ENCODE data around the gene GABRD. TPM values are rescaled to one million over a fixed set of nuclear protein-coding genes. Genes with fewer than 3 reads are reported as not detected.

Gene GABRD
- total and polyA plus RNA-seq, 2 experiments from 2014 or later: 2.1 to 5.1 TPM

DNA sequence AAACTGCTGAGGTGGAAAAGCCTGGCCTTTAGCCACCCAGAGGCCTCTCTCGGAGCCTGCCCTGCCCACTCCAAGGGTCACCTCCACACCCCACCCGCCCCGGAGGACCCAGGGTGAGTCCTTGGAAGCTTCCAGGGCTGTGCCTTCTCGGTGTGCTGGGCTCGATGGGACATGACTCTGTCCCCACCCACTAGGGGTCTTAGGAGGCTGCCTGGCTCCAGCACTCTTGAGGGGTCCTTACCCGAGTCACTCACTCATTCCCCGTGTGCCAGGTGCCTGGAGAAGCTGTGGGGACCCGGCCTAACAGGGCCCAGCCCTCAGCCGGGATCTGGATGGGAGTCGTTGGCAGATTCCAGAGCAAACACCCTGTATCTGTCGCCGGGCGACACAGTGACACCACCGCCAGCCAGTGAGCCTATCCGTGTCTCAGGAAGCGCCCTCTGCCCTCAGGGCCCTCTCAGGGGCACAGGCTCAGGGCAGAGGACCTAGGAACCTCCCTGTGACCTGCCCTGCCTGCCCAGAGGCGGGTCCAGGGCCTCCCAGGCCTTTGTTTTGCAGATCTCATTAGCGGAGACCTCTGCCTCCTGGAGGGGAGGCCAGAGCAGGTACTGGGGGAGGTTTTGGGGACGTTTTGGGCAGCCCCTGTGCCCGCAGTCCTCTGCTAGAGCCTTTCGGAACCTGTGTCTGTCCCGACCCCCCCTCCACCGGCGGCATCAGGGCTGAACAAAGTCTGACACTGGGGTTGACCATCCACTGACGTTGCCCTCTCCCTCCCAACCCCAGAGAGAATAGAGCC is 28.0 kb downstream of the GABRD start:
- TF ChIP-seq, protein P1, sequence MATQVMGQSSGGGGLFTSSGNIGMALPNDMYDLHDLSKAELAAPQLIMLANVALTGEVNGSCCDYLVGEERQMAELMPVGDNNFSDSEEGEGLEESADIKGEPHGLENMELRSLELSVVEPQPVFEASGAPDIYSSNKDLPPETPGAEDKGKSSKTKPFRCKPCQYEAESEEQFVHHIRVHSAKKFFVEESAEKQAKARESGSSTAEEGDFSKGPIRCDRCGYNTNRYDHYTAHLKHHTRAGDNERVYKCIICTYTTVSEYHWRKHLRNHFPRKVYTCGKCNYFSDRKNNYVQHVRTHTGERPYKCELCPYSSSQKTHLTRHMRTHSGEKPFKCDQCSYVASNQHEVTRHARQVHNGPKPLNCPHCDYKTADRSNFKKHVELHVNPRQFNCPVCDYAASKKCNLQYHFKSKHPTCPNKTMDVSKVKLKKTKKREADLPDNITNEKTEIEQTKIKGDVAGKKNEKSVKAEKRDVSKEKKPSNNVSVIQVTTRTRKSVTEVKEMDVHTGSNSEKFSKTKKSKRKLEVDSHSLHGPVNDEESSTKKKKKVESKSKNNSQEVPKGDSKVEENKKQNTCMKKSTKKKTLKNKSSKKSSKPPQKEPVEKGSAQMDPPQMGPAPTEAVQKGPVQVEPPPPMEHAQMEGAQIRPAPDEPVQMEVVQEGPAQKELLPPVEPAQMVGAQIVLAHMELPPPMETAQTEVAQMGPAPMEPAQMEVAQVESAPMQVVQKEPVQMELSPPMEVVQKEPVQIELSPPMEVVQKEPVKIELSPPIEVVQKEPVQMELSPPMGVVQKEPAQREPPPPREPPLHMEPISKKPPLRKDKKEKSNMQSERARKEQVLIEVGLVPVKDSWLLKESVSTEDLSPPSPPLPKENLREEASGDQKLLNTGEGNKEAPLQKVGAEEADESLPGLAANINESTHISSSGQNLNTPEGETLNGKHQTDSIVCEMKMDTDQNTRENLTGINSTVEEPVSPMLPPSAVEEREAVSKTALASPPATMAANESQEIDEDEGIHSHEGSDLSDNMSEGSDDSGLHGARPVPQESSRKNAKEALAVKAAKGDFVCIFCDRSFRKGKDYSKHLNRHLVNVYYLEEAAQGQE (IDR thresholded peaks at IDR 0.05; ENCODE audit: unreplicated experiment): no peak
- no peak for TF ChIP-seq POLR2AphosphoS5 (IDR thresholded peaks at IDR 0.05; ENCODE audit: low read depth)
- TF ChIP-seq NANOG (IDR thresholded peaks at IDR 0.05; ENCODE audit: borderline replicate concordance): no peak
- no peak for TF ChIP-seq ZNF114 (CRISPR knock-in tag; IDR thresholded peaks at IDR 0.05)
- TF ChIP-seq ZNF331 (CRISPR knock-in tag; IDR thresholded peaks at IDR 0.05; ENCODE audit: low read depth): no peak
- TF ChIP-seq, protein P2, sequence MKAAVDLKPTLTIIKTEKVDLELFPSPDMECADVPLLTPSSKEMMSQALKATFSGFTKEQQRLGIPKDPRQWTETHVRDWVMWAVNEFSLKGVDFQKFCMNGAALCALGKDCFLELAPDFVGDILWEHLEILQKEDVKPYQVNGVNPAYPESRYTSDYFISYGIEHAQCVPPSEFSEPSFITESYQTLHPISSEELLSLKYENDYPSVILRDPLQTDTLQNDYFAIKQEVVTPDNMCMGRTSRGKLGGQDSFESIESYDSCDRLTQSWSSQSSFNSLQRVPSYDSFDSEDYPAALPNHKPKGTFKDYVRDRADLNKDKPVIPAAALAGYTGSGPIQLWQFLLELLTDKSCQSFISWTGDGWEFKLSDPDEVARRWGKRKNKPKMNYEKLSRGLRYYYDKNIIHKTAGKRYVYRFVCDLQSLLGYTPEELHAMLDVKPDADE (IDR thresholded peaks at IDR 0.05): no peak
- TF ChIP-seq EZH2 (IDR thresholded peaks at IDR 0.05; ENCODE audit: low read depth, unreplicated experiment): no peak
- TF ChIP-seq JUNB (IDR thresholded peaks at IDR 0.05; ENCODE audit: unreplicated experiment): no peak
- no peak for TF ChIP-seq EZH2phosphoT487 (IDR thresholded peaks at IDR 0.05; ENCODE audit: unreplicated experiment)
- TF ChIP-seq, protein P3, sequence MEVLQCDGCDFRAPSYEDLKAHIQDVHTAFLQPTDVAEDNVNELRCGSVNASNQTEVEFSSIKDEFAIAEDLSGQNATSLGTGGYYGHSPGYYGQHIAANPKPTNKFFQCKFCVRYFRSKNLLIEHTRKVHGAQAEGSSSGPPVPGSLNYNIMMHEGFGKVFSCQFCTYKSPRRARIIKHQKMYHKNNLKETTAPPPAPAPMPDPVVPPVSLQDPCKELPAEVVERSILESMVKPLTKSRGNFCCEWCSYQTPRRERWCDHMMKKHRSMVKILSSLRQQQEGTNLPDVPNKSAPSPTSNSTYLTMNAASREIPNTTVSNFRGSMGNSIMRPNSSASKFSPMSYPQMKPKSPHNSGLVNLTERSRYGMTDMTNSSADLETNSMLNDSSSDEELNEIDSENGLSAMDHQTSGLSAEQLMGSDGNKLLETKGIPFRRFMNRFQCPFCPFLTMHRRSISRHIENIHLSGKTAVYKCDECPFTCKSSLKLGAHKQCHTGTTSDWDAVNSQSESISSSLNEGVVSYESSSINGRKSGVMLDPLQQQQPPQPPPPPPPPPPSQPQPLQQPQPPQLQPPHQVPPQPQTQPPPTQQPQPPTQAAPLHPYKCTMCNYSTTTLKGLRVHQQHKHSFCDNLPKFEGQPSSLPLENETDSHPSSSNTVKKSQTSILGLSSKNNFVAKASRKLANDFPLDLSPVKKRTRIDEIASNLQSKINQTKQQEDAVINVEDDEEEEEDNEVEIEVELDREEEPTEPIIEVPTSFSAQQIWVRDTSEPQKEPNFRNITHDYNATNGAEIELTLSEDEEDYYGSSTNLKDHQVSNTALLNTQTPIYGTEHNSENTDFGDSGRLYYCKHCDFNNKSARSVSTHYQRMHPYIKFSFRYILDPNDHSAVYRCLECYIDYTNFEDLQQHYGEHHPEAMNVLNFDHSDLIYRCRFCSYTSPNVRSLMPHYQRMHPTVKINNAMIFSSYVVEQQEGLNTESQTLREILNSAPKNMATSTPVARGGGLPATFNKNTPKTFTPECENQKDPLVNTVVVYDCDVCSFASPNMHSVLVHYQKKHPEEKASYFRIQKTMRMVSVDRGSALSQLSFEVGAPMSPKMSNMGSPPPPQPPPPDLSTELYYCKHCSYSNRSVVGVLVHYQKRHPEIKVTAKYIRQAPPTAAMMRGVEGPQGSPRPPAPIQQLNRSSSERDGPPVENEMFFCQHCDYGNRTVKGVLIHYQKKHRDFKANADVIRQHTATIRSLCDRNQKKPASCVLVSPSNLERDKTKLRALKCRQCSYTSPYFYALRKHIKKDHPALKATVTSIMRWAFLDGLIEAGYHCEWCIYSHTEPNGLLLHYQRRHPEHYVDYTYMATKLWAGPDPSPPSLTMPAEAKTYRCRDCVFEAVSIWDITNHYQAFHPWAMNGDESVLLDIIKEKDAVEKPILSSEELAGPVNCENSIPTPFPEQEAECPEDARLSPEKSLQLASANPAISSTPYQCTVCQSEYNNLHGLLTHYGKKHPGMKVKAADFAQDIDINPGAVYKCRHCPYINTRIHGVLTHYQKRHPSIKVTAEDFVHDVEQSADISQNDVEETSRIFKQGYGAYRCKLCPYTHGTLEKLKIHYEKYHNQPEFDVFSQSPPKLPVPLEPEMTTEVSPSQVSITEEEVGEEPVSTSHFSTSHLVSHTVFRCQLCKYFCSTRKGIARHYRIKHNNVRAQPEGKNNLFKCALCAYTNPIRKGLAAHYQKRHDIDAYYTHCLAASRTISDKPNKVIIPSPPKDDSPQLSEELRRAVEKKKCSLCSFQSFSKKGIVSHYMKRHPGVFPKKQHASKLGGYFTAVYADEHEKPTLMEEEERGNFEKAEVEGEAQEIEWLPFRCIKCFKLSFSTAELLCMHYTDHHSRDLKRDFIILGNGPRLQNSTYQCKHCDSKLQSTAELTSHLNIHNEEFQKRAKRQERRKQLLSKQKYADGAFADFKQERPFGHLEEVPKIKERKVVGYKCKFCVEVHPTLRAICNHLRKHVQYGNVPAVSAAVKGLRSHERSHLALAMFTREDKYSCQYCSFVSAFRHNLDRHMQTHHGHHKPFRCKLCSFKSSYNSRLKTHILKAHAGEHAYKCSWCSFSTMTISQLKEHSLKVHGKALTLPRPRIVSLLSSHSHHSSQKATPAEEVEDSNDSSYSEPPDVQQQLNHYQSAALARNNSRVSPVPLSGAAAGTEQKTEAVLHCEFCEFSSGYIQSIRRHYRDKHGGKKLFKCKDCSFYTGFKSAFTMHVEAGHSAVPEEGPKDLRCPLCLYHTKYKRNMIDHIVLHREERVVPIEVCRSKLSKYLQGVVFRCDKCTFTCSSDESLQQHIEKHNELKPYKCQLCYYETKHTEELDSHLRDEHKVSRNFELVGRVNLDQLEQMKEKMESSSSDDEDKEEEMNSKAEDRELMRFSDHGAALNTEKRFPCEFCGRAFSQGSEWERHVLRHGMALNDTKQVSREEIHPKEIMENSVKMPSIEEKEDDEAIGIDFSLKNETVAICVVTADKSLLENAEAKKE (CRISPR knock-in tag; IDR thresholded peaks at IDR 0.05): no peak
- TF ChIP-seq CREB1 (CRISPR knock-in tag; IDR thresholded peaks at IDR 0.05; ENCODE audit: low read depth): no peak
- TF ChIP-seq STAT1 (IDR thresholded peaks at IDR 0.05; ENCODE audit: unreplicated experiment): no peak
- no peaks in the 10 kb centered on the region for H3K27me3 ChIP-seq (ENCODE audit: insufficient read depth)
- ATAC-seq: peak; percentile 8
- Mint-ChIP-seq H3K4me3 (peak overlapping the region; percentile 52; the same call in 2 of the 3 replicates), H3K27ac (no peak overlapping the region), H3K27me3 (ENCODE audit: insufficient read depth, low read depth, poor library complexity) (peaks cover 29% of the 10 kb centered on the region), H3K9me3 (no peaks in the 10 kb centered on the region; the same call in 2 of the 3 replicates), H3K4me1 (peaks cover 19% of the 10 kb centered on the region), H3K36me3 (ENCODE audit: low read depth) (peaks cover 2% of the 10 kb centered on the region; the same call in 1 of the 3 replicates)
- peaks cover 18% of the 10 kb centered on the region for H3F3A ChIP-seq (replicated peaks; ENCODE audit: low read depth)
- peak overlapping the region; percentile 90 for H2AFZ ChIP-seq
- H3K79me2 ChIP-seq (replicated peaks; ENCODE audit: insufficient read depth): peaks cover 12% of the 10 kb centered on the region
- no peaks in the 10 kb centered on the region for H3K9me2 ChIP-seq (ENCODE audit: insufficient read depth)
- H3K4me1 ChIP-seq (ENCODE audit: insufficient read depth): peaks cover 25% of the 10 kb centered on the region; the same call in 1 of the 2 replicates
- peak overlapping the region; percentile 26; the same call in 1 of the 2 replicates for H3K4me3 ChIP-seq
- H3K4me2 ChIP-seq: peak overlapping the region; percentile 73
- H3K27ac ChIP-seq (ENCODE audit: low read depth): no peak overlapping the region
- no peaks in the 10 kb centered on the region for H3K36me3 ChIP-seq (ENCODE audit: insufficient read depth)
- DNase-seq (ENCODE audit: low spot score): peak; percentile 33
- peaks cover 13% of the 10 kb centered on the region for H4K20me1 ChIP-seq (replicated peaks; ENCODE audit: insufficient read depth)
